ENCODE data around the gene TIGAR. TPM values are rescaled to one million over a fixed set of nuclear protein-coding genes. Genes with fewer than 3 reads are reported as not detected.

Gene TIGAR
- total RNA-seq, 1 experiment from 2014 or later = 42.7 TPM

DNA sequence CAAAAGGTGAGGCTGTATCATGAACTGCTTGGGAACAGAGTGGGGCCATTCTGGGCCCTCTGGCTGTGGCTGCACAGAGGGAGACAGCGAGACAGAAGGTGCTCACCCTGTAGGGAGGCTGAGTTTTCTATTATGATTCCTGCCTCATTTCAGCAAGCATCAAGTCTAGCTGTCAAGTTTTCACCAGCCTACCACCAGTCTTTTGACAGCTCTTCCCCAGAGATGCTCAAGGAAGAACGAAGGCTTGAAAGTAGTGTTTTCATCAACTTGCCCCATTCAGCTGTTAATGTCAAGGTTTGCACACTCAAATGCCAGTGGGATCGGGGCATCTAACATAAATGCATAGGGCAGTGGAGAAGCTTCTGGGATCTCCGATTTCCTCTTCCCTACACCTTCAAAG, 48.5 kb downstream of the TIGAR start:
- no peak for TF ChIP-seq CTCF (IDR thresholded peaks at IDR 0.05; ENCODE audit: insufficient read depth in 1 of 2, low read depth in 1 of 2, low read length in 1 of 2, severe bottlenecking in 1 of 2, unreplicated experiment in 1 of 2)
- ChIA-PET CTCF (no interaction called here), POLR2A (no interaction called here)
- Mint-ChIP-seq H3K9me3 (ENCODE audit: unreplicated experiment) (no peaks in the 10 kb centered on the region), H3K27ac (ENCODE audit: unreplicated experiment) (no peak overlapping the region), H3K4me1 (ENCODE audit: low read depth, unreplicated experiment) (no peaks in the 10 kb centered on the region), H3K4me3 (ENCODE audit: unreplicated experiment) (no peak overlapping the region), H3K36me3 (ENCODE audit: insufficient read depth, unreplicated experiment) (no peaks in the 10 kb centered on the region), H3K27me3 (ENCODE audit: insufficient read depth, unreplicated experiment) (peaks cover 32% of the 10 kb centered on the region)
- no peaks in the 10 kb centered on the region for H3K9me3 ChIP-seq
- no peaks in the 10 kb centered on the region for H3K36me3 ChIP-seq (ENCODE audit: control insufficient read depth, insufficient read depth, low read length)
- DNase-seq = no peak
- no peaks in the 10 kb centered on the region for H3K4me1 ChIP-seq
- no peak overlapping the region for H3K4me3 ChIP-seq (ENCODE audit: low read depth, low read length)
- H3K27me3 ChIP-seq (replicated peaks; ENCODE audit: control insufficient read depth, insufficient read depth, low read length) = no peaks in the 10 kb centered on the region
- intact Hi-C loops (cut with micrococcal nuclease; ENCODE audit: unreplicated experiment) = no loop called here
- no TSS peak for BruUV-seq (replicated peaks)

GRCh38 chr12:4370265-4370664, 49.3 kb downstream of the TIGAR start:
- Mint-ChIP-seq H3K4me1 (ENCODE audit: low read depth, unreplicated experiment) (no peaks in the 10 kb centered on the region), H3K36me3 (ENCODE audit: insufficient read depth, unreplicated experiment) (no peaks in the 10 kb centered on the region), H3K27me3 (ENCODE audit: insufficient read depth, unreplicated experiment) (peaks cover 26% of the 10 kb centered on the region), H3K27ac (ENCODE audit: unreplicated experiment) (no peak overlapping the region), H3K4me3 (ENCODE audit: unreplicated experiment) (no peak overlapping the region), H3K9me3 (ENCODE audit: unreplicated experiment) (no peaks in the 10 kb centered on the region)
- POLR2A ChIA-PET = no interaction called here
- CTCF ChIA-PET = interaction anchor here (0.5 kb wide), 1 partner anchor 14 kb away, joined by 3 read pairs; no protein-coding TSS in a partner anchor
- DNase-seq = no peak
- Histone ChIP-seq H3K36me3 (ENCODE audit: control insufficient read depth, insufficient read depth, low read length) (no peaks in the 10 kb centered on the region), H3K4me1 (no peaks in the 10 kb centered on the region), H3K4me3 (ENCODE audit: low read depth, low read length) (no peak overlapping the region), H3K27me3 (replicated peaks; ENCODE audit: control insufficient read depth, insufficient read depth, low read length) (no peaks in the 10 kb centered on the region), H3K9me3 (no peaks in the 10 kb centered on the region)
- no TSS peak for BruUV-seq (replicated peaks)
- intact Hi-C loops (cut with micrococcal nuclease; ENCODE audit: unreplicated experiment) = no loop called here
- TF ChIP-seq CTCF (IDR thresholded peaks at IDR 0.05; ENCODE audit: insufficient read depth in 1 of 2, low read depth in 1 of 2, low read length in 1 of 2, severe bottlenecking in 1 of 2, unreplicated experiment in 1 of 2) = no peak

GRCh38 chr12:4372653-4373052, 51.6 kb downstream of the TIGAR start:
- TF ChIP-seq CTCF (IDR thresholded peaks at IDR 0.05; ENCODE audit: insufficient read depth in 1 of 2, low read depth in 1 of 2, low read length in 1 of 2, severe bottlenecking in 1 of 2, unreplicated experiment in 1 of 2) = no peak
- intact Hi-C loops (cut with micrococcal nuclease; ENCODE audit: unreplicated experiment) = no loop called here
- Mint-ChIP-seq H3K36me3 (ENCODE audit: insufficient read depth, unreplicated experiment) (no peaks in the 10 kb centered on the region), H3K4me1 (ENCODE audit: low read depth, unreplicated experiment) (no peaks in the 10 kb centered on the region), H3K4me3 (ENCODE audit: unreplicated experiment) (no peak overlapping the region), H3K27me3 (ENCODE audit: insufficient read depth, unreplicated experiment) (peaks cover 9% of the 10 kb centered on the region), H3K9me3 (ENCODE audit: unreplicated experiment) (no peaks in the 10 kb centered on the region), H3K27ac (ENCODE audit: unreplicated experiment) (no peak overlapping the region)
- Histone ChIP-seq H3K27me3 (replicated peaks; ENCODE audit: control insufficient read depth, insufficient read depth, low read length) (no peaks in the 10 kb centered on the region), H3K9me3 (no peaks in the 10 kb centered on the region), H3K36me3 (ENCODE audit: control insufficient read depth, insufficient read depth, low read length) (no peaks in the 10 kb centered on the region), H3K4me3 (ENCODE audit: low read depth, low read length) (no peak overlapping the region), H3K4me1 (no peaks in the 10 kb centered on the region)
- ChIA-PET CTCF (interaction anchor here (0.7 kb wide), 1 partner anchor 19 kb away, joined by 4 read pairs; no protein-coding TSS in a partner anchor), POLR2A (no interaction called here)
- BruUV-seq (replicated peaks) = no TSS peak
- DNase-seq = no peak

Data from Caco-2 (cell line).